ENCODE measurements around the gene PAQR8.

Gene PAQR8

DNA sequence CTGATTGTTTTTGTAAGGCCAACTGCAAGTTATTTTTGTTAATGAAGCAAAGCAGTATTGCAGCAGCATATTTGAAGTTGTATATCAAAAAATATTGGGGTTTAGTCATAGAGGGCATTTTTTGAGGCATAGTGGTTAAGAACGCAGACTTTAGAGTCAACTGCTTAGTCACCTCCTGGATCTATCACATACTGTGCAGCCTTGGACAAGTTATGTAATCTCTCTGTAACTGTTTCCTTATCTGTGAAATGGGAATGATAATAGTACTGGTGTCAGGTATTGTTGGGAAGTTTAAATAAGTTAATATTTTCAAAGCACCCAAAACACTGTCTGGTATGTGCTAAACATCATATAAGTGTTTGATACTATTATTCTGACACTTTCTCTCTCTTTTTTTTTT lies 31.0 kb downstream of the PAQR8 start:
- no peak overlapping the region for H3K4me2 ChIP-seq (ENCODE audit: low read depth, low read length, poor library complexity, severe bottlenecking)
- no peaks in the 10 kb centered on the region for H3K9me2 ChIP-seq (replicated peaks; ENCODE audit: insufficient read depth, low read length)
- TF ChIP-seq, protein P1, sequence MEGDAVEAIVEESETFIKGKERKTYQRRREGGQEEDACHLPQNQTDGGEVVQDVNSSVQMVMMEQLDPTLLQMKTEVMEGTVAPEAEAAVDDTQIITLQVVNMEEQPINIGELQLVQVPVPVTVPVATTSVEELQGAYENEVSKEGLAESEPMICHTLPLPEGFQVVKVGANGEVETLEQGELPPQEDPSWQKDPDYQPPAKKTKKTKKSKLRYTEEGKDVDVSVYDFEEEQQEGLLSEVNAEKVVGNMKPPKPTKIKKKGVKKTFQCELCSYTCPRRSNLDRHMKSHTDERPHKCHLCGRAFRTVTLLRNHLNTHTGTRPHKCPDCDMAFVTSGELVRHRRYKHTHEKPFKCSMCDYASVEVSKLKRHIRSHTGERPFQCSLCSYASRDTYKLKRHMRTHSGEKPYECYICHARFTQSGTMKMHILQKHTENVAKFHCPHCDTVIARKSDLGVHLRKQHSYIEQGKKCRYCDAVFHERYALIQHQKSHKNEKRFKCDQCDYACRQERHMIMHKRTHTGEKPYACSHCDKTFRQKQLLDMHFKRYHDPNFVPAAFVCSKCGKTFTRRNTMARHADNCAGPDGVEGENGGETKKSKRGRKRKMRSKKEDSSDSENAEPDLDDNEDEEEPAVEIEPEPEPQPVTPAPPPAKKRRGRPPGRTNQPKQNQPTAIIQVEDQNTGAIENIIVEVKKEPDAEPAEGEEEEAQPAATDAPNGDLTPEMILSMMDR (IDR thresholded peaks at IDR 0.05; ENCODE audit: insufficient read depth, low read length, poor library complexity, severe bottlenecking): no peak
- no peak for TF ChIP-seq EZH2phosphoT487 (conservative IDR thresholded peaks at IDR 0.05; ENCODE audit: low read length)
- no peak overlapping the region for H2AFZ ChIP-seq (ENCODE audit: low read depth, low read length, severe bottlenecking)
- H3F3A ChIP-seq (ENCODE audit: insufficient read depth): peaks cover 19% of the 10 kb centered on the region
- no peak overlapping the region for H3K9ac ChIP-seq (ENCODE audit: low read length)
- H3K9me3 ChIP-seq (ENCODE audit: insufficient read depth, low read length): no peaks in the 10 kb centered on the region
- H3K79me2 ChIP-seq (ENCODE audit: insufficient read depth, low read length): no peaks in the 10 kb centered on the region
- no peak overlapping the region for H3K27ac ChIP-seq (ENCODE audit: low read depth, low read length)
- no peaks in the 10 kb centered on the region for H3K36me3 ChIP-seq (ENCODE audit: low read length)
- H3K4me3 ChIP-seq (ENCODE audit: insufficient read depth, low read length, poor library complexity, severe bottlenecking): no peak overlapping the region
- H4K20me1 ChIP-seq (ENCODE audit: low read depth, low read length): no peaks in the 10 kb centered on the region
- H3K27me3 ChIP-seq (ENCODE audit: low read length): no peaks in the 10 kb centered on the region

DNA sequence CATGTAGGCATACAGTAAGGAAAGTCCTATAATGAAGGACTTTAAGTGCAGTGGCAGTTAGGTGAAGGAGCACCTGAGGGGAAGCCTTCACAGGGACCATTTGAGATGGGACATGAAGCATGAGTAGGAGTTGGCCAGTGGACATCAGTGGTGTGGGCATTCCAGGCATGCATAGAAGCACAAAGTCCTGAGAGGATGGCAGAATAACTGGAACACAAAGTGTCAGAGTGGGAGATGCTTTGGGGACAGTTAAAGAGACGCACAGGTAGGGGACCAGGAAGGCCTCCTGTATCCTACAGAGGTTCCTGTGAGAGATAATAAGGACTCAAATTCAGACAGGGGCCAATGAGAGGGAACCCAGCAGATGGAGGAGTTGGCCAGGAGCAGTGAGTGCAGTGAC lies 31.8 kb downstream of the PAQR8 start:
- TF ChIP-seq EZH2phosphoT487 (conservative IDR thresholded peaks at IDR 0.05; ENCODE audit: low read length): no peak
- TF ChIP-seq, protein P1 (IDR thresholded peaks at IDR 0.05; ENCODE audit: insufficient read depth, low read length, poor library complexity, severe bottlenecking): no peak
- Histone ChIP-seq H3K79me2 (ENCODE audit: insufficient read depth, low read length) (no peaks in the 10 kb centered on the region), H3K9ac (ENCODE audit: low read length) (no peak overlapping the region), H3K27ac (ENCODE audit: low read depth, low read length) (no peak overlapping the region), H3K4me2 (ENCODE audit: low read depth, low read length, poor library complexity, severe bottlenecking) (no peak overlapping the region), H3K9me3 (ENCODE audit: insufficient read depth, low read length) (no peaks in the 10 kb centered on the region), H3K9me2 (replicated peaks; ENCODE audit: insufficient read depth, low read length) (no peaks in the 10 kb centered on the region), H3K4me3 (ENCODE audit: insufficient read depth, low read length, poor library complexity, severe bottlenecking) (no peak overlapping the region), H3K36me3 (ENCODE audit: low read length) (no peaks in the 10 kb centered on the region), H4K20me1 (ENCODE audit: low read depth, low read length) (no peaks in the 10 kb centered on the region), H3F3A (ENCODE audit: insufficient read depth) (peaks cover 15% of the 10 kb centered on the region), H3K27me3 (ENCODE audit: low read length) (no peaks in the 10 kb centered on the region), H2AFZ (ENCODE audit: low read depth, low read length, severe bottlenecking) (no peak overlapping the region)

DNA sequence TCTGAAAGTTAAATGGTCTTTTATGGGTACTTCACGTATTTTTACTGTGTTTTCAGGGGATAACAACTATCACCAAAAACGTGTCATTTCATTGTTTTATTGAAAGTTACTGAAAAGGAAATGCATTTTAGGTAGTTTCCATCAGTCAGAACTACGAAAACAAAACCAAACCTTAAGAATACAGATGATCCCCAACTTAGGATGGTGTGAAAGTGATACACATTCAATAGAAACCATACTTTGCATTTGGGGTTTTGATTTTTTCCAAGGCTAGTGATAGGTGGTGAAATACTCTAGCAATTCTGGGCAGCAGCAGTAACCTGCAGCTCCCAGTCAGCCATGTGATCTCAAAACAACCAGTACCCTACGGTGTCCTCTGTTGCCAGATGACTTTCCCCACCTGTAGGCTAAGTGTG lies 32.3 kb downstream of the PAQR8 start:
- Histone ChIP-seq H3K4me2 (ENCODE audit: low read depth, low read length, poor library complexity, severe bottlenecking) (no peak overlapping the region), H3K36me3 (ENCODE audit: low read length) (no peaks in the 10 kb centered on the region), H3K4me3 (ENCODE audit: insufficient read depth, low read length, poor library complexity, severe bottlenecking) (no peak overlapping the region), H3K79me2 (ENCODE audit: insufficient read depth, low read length) (no peaks in the 10 kb centered on the region), H3K9me2 (replicated peaks; ENCODE audit: insufficient read depth, low read length) (no peaks in the 10 kb centered on the region), H3F3A (ENCODE audit: insufficient read depth) (peaks cover 11% of the 10 kb centered on the region), H4K20me1 (ENCODE audit: low read depth, low read length) (no peaks in the 10 kb centered on the region), H2AFZ (ENCODE audit: low read depth, low read length, severe bottlenecking) (no peak overlapping the region), H3K9me3 (ENCODE audit: insufficient read depth, low read length) (no peaks in the 10 kb centered on the region), H3K9ac (ENCODE audit: low read length) (no peak overlapping the region), H3K27ac (ENCODE audit: low read depth, low read length) (no peak overlapping the region), H3K27me3 (ENCODE audit: low read length) (no peaks in the 10 kb centered on the region)
- TF ChIP-seq, protein P1 (IDR thresholded peaks at IDR 0.05; ENCODE audit: insufficient read depth, low read length, poor library complexity, severe bottlenecking): no peak
- no peak for TF ChIP-seq EZH2phosphoT487 (conservative IDR thresholded peaks at IDR 0.05; ENCODE audit: low read length)
